GM18909 (cell line): ENCODE data around the gene GPR161.
A peak's percentile ranks its signal among the peaks of the same experiment; 100 is the strongest.

Source experiments
- ATAC-seq: cut with Tn5 transposase; IDR thresholded peaks from one replicate; pipeline ENCODE4 v1.9.1; 2021; ENCODE audit warnings: mild to moderate bottlenecking; ENCODE audit not compliant: unreplicated experiment, poor library complexity

The GPR161 gene

DNA sequence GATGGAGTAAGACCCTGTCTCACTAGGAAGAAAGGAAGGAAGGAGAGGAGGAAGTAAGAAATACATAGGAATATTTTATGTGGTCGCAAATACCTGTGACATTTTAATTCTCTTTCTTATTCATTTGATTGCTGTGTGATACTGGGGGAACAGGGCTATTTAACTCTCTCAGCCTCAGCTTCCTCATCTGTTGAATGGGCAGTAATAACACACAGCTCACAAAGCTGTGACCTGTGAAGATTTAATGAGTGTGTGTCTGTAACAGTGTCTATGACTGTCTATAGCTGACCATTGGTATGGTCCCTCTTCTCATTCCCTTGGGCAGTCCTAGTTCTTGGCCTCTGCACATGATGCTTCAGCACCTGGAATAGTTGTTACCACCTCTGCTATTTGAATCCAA, 13.6 kb upstream of the GPR161 start:
- no peak for ATAC-seq

DNA sequence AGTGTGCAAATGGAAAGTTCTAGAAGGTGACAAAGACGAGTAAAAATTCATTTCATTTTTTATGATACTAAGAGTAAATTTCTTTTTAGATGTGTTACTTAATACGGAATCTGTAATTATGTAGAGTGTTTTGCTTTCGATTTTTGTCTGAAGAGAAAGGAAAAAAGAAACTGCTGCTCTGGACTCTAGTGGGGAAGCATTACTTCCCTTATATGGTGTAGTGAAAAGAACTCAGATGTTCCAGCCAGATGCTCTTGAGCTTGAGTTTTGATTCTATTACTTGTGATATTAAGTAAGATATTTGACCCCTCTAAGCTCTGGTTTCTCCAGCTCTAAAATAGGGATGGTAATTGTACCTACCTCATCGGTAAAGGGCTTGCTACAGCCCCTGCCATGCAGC, 12.2 kb upstream of the GPR161 start:
- ATAC-seq, result peak; percentile 74

DNA sequence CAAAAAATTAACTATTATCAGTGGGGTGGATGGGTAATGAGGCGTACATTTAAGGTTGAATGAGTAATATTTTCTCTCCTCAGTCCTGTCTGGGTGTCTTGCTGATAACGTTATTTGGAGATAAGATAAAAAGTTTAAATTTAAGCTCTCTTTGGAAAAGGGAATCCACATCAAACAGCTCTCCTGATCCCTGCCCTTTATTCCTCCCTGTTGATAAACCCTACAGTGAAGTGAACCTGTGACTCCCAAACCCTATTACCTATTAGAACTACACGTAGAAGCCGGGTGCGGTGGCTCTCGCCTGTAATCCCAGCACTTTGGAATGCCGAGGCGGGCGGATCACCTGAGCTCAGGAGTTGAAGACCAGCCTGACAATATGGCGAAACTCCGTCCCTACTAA, 9.9 kb upstream of the GPR161 start:
- no peak for ATAC-seq

DNA sequence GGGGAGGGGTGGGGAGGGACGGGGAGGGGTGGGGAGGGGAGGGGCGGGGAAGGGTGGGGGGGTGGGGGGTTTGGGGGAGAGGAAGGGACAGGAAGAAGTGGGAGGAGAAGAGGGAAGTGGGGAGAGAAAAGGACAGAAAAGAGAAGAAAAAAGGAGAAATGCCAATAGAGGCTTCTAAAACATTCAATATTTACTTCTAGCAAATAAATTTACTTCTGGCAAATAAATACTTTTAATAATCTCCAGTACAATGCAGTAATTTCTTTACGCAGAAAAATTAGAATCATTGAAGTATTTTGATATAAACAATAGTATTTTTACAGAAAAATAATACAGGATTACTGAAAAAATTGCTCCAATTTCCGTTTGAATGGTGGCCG, 9.4 kb upstream of the GPR161 start:
- ATAC-seq, result no peak

DNA sequence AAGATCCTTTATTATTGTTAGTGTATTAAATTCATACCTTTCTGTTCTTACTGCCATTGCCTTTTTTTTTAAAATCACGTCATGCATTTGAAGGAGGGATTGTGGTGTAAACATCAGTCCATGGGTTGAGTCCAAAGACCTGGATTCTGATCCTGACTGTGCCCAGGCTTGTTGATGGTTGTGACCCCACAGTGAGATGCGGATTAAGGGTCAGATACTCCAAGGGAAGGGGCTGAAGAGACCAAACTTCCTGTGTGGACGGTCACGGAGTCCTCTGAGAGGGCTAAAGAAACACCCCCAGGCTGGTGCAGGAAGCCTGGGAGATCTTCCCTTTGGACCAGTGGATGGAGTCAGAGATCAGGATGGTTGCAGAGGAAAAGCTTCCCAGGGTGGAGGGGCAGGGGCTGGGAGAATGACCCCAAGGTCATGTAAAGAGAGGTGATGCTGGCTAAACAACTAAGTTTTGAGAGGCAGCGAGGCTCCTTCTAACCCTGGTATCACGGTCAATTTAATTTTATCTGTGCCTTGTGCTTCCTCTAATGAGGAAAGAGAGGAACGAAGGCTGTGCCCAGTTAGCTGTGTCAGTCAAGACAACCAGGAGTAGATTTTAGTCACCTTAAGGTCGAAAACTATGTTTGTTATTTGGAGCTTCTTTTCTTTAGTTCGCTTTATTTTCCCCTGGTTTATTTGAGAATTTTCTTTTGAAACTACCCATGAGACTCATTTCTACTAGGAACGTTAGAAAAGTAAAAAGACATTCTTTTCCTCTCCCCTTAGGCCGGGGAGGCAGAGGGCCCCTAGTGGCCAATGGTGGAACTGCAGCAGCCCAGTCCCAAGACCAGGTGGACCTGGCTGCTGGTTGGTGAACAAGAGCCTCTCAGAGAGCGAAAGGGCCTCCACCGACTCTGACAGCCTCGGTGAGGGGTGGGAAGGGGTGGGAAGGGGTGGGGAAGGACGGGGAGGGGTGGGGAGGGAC, 8.7 kb upstream of the GPR161 start:
- peak; percentile 90 for ATAC-seq

DNA sequence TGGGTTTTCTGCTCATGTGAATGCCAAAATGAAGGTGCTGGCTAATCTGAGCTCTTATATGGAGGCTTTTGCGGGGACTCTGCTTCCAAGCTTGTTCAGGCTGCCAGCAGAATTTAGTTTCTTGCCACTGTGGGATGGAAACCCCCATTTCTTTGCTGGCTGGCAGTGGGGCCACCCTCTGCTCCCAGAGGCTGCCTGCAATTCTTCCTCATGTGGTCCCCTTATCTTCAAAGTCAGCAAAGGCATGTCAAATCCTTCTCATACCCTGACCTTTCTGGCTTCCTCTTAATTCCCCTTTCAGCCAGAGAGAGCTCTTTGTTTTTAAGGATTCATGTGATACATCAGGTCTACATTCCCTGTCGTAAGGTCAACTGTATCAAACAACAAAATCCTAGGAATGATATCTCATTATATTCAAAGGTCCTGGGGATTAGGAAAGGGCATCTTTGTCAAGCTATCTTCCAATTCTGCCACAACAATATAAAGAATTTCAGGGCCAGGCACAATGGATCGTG, 5.2 kb upstream of the GPR161 start:
- ATAC-seq, result no peak

DNA sequence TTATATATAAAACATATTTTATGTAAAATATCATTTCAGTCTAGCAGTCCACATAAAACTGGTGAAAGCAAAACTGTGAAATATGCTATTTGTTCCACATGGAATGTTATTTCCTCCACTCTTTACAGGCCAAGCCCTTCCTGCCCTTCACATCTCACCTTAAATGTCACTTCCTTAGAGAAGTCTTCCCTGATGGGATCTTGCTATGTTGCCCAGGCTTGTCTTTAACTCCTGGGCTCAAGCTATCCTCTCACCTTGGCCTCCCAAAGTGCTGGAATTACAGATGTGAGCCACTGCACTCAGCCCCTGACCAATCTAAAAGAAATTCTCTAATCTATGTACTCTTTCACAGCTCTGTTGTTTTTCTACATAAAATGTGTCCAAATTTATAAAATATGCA, 2.3 kb upstream of the GPR161 start:
- no peak for ATAC-seq

DNA sequence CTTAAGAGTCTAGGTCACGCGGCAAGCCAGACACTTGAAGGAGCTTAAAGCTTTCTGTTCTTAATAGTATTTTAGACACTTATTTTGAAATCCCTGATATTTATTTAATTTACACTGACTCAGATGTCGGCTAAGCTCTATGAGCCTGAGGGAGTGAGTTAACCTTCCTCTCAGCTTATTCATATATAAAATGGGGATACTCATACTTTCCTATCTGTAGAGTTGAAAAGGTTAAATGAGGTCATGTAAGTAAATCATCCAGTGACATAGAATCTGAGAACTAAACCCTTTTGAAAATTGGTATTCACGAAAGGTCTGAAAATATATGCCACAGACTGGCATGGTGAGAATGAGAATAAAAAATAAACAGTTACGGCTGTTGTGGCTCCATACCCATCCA, 1.4 kb upstream of the GPR161 start:
- ATAC-seq, result no peak

DNA sequence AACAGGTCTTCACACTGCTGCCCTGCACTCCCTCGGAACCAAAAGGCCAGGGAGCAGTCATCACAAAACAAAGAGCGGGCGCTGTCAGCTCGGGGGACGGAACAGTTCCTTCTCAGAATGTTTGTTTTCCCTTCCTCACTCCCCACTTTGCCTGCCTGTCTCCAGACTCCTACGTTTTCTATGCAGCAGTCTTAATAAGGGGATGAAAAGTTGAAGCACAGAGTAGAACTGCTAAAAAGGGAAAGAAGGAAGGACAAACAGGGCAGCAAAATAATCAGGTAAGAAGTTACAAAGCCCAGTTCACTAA, 738 bp upstream of the GPR161 start:
- ATAC-seq, result no peak

DNA sequence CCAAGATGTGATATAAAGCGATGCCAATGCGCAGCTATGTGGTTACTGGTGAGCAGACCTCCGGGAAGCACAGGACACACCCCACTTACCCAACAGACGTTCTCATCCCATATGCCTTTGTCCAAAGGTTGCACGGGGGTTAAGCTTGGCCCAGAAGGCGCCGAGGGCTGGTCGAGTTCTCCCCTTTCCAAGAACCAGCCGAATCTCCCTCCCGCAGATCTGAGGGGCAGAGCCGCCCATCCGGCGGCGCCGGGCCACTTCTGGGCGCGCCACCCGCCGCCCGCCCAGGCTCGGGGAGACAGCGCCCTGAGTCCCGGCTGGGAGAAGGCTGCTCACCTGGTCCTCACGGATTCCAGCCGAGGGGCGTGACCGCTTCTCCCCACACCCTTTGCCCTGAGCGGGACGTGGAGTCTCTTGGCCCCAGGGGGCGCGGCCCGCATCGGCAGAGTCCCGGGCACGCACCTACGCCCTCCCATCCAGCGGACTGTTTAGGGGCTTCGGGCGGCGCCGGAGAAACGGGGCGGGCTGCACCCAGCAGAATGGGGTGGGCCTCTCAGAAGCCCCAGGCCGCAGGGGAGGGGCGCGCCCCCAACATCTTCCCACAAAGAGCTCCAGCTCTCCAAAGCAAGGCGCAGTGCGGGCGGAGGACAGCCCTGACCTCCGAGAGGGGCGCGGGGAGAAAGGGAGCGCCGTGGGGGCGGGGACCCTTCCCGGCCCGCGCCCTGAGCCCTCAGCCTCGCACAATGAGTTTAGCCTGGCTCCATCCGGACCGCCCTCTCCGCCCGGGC, 615 bp downstream of the GPR161 start:
- no peak for ATAC-seq

DNA sequence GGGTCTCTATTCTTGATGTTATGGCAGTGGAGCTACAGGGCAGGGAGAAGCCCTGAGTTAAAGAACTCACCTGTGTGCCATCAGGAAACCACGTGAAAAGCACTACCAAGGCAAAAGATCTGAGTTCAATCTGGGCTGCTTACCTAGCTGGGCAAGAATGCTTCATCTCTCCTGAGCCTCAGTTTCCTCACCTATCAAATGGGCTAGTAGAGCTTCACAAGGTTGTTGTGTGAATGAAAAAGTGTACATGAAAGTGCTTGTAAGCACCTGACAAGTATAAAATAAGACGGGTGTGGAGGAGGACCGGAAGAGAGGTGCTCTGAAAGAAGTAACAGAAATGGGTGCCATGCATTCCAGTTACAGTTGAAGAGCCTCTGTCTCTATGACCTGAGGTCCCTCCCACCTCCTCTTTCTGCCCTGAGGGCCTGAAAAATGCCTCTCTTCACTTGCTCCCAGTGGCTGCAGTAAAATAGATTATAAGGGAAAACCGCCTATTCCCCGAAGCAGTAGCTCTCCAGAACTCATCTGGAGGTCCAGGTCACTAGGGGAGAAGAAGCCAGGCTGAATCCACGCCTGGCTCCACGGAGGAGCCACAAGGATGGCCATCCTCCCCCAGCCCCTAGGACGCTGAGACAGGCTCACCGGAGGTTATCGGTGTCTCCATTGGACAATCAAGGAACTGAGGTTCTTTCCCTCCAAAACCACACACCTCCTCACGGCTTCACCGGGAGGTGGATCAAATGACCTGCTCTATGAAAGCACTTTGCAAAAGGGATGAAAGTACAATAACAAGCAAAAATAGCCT, 1.4 kb downstream of the GPR161 start:
- no peak for ATAC-seq

DNA sequence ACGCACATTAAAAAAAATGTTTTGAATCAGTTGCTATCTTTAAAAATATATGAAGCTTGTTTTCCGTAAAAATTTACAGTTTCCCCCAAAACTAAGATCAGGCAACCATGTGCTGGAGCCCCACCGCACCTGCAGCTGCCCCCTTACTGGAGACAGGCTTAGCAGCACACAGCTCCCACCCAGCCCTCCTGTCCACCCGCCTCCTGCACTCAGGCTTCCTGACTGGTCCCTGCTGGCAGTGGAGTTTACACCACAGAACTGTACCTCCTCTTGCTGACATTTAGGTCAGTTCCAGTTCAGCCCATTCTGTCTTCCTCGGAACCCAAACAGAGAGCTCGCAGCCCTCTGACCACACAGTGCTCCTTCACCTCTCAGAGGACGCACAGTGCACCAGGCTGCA, 2.1 kb downstream of the GPR161 start:
- no peak for ATAC-seq

DNA sequence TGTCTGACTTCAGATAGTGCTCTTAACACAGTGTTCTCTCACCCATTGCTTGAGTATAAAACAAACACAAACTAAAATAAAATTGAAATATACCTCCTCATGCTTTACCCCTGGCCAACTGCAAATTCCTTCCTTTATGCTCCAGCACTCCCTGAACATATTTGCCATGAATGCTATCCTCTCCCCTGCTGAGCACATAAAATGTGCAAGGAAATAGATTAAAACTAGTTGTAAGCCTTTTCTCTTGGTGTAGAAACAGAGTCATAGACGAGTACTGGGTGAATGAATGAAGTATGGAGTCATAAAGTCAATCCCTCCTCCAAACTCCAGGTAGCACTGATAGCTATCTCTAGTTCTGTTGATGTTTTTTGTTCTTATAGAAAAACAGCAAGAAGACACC, 2.6 kb downstream of the GPR161 start:
- ATAC-seq, result no peak

DNA sequence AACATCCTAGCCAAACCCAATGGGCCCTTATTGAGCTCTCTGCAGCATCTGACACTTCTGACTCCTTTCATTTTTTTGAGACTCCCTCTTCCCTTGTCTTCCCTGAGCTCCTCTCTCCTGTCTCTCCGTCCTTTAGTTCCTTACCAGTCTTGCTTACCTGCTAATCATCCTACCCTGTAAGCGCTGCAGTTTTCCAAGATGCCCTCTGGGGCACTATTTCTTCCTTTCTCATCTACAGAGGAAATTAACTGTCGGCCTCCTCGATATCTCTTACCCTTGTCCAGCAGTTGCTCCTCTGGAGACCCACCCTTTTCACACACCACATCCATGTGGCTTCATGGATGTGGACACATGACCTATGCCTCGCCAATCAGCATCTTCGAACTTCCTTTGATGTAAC, 6.8 kb downstream of the GPR161 start:
- ATAC-seq, result no peak

DNA sequence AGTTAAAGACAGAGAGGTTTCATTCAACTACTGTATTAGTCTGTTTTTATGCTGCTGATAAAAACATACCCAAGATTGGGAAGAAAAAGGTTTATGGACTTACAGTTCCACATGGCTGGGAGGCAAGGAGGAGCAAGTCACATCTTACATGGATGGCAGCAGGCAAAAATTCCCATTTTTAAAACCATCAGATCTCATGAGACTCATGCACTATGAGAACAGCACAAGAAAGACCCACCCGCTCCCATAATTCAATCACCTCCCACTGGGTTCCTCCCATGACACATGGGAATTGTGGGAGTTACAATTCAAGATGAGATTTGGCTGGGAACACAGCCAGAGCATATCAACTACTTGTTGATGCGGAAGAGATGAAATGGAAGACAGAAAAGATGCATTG, 9.2 kb downstream of the GPR161 start:
- no peak for ATAC-seq

DNA sequence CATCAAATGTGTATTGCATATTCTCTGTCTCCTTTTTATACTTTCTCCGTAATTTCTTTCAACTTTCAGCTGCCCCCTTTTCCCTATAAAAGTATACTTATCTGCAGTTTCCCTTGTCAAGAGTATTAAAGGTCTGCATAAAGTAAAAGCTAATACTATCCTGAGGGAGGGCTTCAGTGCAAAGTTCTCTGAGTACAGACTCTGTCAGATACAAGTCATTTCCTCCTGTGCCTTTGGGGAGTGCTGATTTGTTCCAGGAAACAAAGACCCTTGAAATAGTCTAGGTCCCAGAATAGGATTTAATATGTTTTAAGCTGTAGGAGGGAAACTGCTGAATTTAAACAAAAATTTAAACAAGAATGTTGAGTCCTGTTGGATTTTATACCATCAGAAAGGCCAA, 11.7 kb downstream of the GPR161 start:
- ATAC-seq, result no peak

DNA sequence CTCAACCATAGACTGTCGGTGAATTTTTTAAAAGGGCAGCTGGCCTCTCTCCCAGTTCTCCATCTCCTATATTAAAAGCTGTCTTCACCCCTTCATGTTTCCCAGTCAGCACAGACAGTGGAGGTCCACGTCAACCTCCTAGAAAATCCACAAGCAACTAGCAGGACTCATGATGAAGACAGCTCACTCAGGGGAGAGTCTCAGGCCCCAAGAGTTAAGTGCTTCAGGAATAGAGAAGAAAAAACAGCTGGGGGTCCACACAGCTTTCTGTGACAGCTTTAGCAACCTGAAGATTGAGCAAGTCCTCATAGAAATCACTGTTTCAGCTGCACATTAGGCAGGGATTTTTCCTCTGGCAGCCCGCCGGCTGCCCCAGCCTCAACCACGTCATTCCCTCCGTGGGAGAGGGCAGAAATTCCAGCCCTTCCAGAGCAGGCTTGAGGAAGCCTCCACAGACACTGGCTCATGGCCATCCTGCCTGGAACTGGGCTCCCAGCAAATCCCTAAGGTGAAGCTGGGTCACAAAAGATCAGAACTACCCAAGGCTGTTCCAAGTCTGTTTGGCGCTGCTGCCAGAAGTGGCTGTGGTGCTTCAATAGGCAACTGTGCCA, 15.2 kb downstream of the GPR161 start:
- no peak for ATAC-seq

DNA sequence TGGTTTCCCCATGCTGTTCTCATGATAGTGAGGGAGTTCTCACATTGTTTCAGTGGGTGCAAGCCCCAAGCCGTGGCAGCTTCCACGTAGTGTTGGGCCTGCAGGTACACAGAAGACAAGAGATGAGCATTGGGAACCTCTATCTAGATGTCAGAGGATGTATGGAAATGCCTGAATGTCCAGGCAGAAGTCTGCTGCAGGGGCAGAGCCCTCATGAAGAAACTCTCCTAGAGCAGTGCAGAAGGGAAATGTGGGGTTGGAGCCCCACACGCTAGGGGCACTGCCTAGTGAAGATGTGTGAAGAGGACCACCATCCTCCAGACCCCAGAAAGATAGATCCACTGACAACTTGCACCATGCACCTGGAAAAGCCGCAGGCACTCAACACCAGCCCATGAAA, 17.0 kb downstream of the GPR161 start:
- ATAC-seq, result no peak

DNA sequence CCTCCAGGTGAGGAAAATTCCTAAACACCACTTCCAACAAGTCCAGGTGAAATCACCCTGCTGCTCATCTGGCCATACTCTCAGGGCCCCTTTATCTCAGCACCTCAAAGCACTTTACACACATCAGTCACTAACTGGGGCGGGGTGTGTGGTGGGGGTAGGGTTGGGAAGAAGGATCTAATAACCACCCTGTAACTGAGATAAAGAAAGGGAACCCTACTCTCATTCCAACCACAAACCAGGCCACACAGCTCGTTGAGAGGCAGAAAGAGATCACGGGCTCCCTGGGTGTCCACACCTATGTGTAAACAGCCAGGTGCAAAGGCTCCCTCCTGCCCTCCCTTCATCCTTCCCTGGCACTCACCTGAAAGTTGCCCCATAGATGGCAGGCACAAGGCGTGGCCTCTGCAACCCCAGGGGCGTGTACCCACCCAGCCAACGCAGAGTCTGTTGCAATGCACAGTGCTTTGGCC, 20.4 kb downstream of the GPR161 start:
- no peak for ATAC-seq

DNA sequence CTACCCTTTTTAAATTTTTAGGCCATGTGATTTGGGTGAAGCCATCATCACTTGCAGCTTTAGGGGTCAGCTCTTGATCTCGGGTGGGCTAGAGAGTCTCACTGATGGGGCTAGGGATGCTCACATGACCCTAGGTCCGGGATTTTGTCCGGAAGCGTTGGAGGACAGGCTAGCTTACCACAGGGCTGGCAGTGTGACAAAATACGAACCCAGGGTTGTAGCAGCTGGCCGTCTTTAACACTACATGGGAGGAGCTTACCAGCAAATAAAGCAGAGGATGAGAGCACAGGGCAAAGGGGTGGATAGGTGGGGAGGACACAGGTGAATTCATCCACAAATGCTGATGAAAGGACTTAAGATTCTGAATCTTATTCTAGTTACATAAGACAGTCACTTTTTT, 21.9 kb downstream of the GPR161 start:
- no peak for ATAC-seq
